ENCODE results near the gene C3orf85.

C3orf85 gene

DNA sequence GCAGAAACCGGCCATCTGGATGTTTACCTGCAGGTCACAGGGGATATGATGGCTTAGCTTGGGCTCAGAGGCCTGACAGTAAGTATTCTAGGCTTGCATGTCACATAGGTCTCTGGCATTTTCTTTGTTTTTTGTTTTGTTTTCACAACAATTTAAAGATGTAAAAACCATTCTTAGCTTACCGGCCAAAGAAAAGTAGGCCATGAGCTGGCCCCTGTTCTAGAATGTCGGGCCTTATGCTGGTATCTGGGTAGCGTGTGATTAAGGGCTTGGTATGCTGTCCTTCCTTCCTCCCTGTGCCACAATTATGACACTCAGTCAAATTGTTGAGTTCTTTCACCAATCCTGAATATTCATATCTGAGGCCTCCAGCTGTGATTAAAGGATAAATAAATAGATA is 40.2 kb downstream of the C3orf85 start:
- Mint-ChIP-seq H3K27ac (no peak overlapping the region), H3K9me3 (no peaks in the 10 kb centered on the region)
- CTCF ChIA-PET = no interaction called here

DNA sequence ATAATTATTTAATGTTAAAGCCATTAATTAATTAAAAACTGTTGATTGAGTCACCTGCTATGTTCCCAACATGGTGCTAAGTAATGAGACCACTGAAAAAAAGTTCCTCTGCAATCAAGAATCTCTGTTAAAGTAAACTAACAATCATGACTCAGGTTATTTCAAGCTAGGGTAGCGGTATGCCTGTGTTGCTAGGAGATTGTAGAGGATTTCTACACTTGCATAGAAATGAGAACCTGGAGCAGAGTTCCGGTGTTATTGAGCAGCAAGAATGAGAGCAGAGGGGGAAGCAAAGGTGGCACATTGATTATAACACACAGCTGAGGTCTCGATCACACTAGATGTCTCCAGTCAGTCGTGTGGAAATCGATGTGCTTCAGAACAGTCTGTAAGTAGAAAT is 41.4 kb downstream of the C3orf85 start:
- H3K27me3 Mint-ChIP-seq = no peaks in the 10 kb centered on the region
- no peaks in the 10 kb centered on the region for H3K9me3 Mint-ChIP-seq
- no peaks in the 10 kb centered on the region for H3K36me3 Mint-ChIP-seq
- no peak for DNase-seq
- H3K4me1 Mint-ChIP-seq = no peaks in the 10 kb centered on the region
- H3K27ac Mint-ChIP-seq = no peak overlapping the region
- CTCF ChIA-PET = no interaction called here
- no peak overlapping the region for H3K4me3 Mint-ChIP-seq

More for the DNA sequence above, 40.2 kb downstream of the C3orf85 start:
- Mint-ChIP-seq H3K36me3 (no peaks in the 10 kb centered on the region), H3K27me3 (no peaks in the 10 kb centered on the region), H3K4me3 (no peak overlapping the region), H3K4me1 (no peaks in the 10 kb centered on the region)
- no peak for DNase-seq

DNA sequence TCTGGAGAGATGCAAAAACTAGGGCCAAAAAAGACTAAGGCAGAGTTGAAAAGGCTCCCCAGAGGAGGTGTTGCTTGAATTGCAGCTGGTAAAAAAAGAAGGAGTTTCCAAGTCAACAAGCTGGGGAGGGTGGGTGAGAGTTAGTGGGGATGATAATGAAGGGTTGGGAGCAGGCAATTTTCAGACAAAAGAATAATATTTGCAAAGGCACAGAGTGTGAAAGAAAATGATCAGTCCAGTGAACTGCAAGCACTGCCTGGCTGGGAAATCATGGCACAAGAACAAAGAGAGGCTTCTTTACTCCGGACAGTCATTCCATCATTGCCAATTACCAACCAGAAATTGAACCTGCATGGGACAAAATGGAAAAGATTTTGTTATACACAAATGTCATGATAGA is 42.2 kb downstream of the C3orf85 start:
- no peak overlapping the region for H3K4me3 Mint-ChIP-seq

DNA sequence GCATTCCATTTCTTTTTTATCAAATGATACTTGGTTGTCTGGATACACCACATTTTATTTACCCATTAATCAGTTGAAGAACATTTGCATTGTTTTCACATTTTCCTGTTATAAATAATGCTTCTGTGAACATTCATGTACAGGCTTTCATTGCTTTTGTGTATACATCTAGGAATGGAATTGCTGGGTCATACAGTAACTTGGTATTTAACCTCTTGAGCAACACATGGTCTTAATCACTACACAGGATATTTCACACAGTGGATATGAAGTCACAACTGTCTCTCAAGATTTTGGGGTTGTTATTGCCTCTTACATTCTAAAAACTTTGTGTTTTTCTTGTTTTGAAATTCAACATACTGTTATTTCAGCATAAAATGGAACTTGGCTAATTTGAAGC is 48.2 kb downstream of the C3orf85 start:
- Mint-ChIP-seq H3K36me3 (no peaks in the 10 kb centered on the region), H3K4me3 (no peak overlapping the region), H3K9me3 (no peaks in the 10 kb centered on the region), H3K27me3 (no peaks in the 10 kb centered on the region), H3K27ac (no peak overlapping the region), H3K4me1 (no peaks in the 10 kb centered on the region)
- CTCF ChIA-PET = no interaction called here
- DNase-seq = no peak

More for the DNA sequence above, 42.2 kb downstream of the C3orf85 start:
- no peaks in the 10 kb centered on the region for H3K9me3 Mint-ChIP-seq
- CTCF ChIA-PET = no interaction called here
- H3K27ac Mint-ChIP-seq = no peak overlapping the region
- no peaks in the 10 kb centered on the region for H3K36me3 Mint-ChIP-seq
- DNase-seq = no peak
- H3K4me1 Mint-ChIP-seq = no peaks in the 10 kb centered on the region
- H3K27me3 Mint-ChIP-seq = no peaks in the 10 kb centered on the region

DNA sequence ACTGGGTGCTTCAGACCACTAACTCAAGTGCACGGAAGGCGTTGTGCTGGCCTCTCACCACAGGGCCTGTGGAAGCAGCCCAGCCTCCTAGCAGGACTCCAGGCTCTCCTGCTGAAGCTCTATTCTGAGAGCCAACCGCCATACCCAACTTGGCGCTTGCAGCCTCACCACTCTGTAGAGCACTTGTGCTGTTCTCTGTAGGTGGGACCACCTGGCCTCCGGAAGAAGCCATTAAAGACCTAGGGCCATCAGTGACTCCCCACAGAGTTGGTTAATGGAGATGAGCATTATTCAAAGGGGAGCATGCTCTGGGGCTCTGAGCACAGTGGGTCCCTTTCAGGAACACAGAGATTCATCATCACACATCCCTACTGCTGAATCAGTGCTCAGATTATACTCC is 50.9 kb downstream of the C3orf85 start:
- Mint-ChIP-seq H3K4me1 (no peaks in the 10 kb centered on the region), H3K27ac (no peak overlapping the region), H3K9me3 (no peaks in the 10 kb centered on the region), H3K27me3 (no peaks in the 10 kb centered on the region), H3K36me3 (no peaks in the 10 kb centered on the region), H3K4me3 (no peak overlapping the region)
- DNase-seq = no peak
- CTCF ChIA-PET = no interaction called here

DNA sequence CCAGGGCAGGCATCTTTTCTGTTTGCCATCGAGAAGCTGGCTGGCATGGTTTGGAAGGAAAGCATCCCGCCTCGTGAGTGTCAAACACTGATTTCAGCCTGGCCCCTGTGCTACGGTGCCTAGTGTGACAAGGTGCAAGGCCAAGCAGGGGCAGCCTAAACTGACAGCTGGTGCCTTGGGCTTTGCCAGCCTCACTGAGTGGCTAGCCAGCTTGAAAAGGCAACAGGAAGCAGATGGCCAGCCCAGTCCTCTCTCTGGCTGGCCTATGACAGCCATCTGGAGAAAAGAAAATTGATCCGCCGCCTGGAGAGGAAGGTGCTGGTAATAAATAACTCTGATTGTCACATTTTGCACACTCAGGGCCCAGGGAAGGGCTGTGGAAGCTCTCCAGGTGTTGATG is 52.2 kb downstream of the C3orf85 start:
- H3K27ac Mint-ChIP-seq = no peak overlapping the region
- CTCF ChIA-PET = no interaction called here

DNA sequence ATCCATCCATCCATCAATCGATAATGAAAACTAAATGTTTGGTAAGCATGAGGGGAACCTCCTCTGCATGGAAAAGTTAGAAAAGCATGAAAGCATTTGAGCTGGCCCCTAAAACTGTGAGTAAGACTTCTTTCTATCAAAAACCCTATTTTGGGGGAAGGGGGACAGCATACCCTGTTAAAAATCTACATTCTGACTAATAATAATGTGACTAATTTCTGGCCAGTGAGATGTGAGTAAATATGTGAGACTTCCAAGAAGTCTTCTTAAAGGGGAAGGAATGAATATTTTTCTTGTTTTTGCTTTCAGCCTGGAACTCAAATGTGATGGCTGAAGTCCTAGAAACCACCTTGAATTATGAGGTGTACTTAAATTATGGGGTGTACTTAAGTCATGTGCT is 54.9 kb downstream of the C3orf85 start:
- H3K27ac Mint-ChIP-seq = no peak overlapping the region
- no peaks in the 10 kb centered on the region for H3K27me3 Mint-ChIP-seq
- no peaks in the 10 kb centered on the region for H3K9me3 Mint-ChIP-seq
- H3K4me1 Mint-ChIP-seq = no peaks in the 10 kb centered on the region
- DNase-seq = no peak
- no peaks in the 10 kb centered on the region for H3K36me3 Mint-ChIP-seq
- CTCF ChIA-PET = no interaction called here
- H3K4me3 Mint-ChIP-seq = no peak overlapping the region

More for the DNA sequence above, 52.2 kb downstream of the C3orf85 start:
- no peaks in the 10 kb centered on the region for H3K27me3 Mint-ChIP-seq
- H3K9me3 Mint-ChIP-seq = no peaks in the 10 kb centered on the region
- H3K4me3 Mint-ChIP-seq = no peak overlapping the region
- no peak for DNase-seq
- H3K36me3 Mint-ChIP-seq = no peaks in the 10 kb centered on the region
- no peaks in the 10 kb centered on the region for H3K4me1 Mint-ChIP-seq

DNA sequence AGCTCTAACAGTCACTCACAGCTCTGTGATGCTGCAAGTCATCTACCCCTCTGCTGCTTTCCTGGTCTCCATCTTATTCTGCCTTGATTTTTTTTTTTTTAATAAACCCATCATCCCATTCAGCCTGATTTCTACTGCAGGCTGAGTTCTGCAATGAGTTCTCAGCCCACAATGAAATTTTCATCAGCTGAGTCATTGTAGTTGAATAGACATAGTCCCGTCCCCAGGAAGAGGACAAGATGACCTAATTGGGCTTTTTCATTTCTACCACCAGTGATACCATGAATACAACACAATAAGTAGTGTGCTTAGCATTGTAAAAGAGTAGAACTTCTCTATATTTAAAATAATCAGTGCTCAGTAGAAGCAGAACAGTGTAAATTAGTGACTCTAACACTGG is 59.3 kb downstream of the C3orf85 start:
- Mint-ChIP-seq H3K27me3 (no peaks in the 10 kb centered on the region), H3K9me3 (peaks cover 4% of the 10 kb centered on the region), H3K4me1 (no peaks in the 10 kb centered on the region), H3K27ac (no peak overlapping the region), H3K36me3 (no peaks in the 10 kb centered on the region), H3K4me3 (no peak overlapping the region)
- CTCF ChIA-PET = no interaction called here
- DNase-seq = no peak
